Erythroblast (primary cell): ENCODE data around the gene SV2B.

ENCODE experiments used
- GATA1 ChIP-seq: IDR thresholded peaks from 2 replicates; pipeline ENCODE4 v1.6.1; 2011; ENCODE audit warnings: low read depth, mild to moderate bottlenecking, control low read depth, low read length, moderate library complexity
- POLR2A ChIP-seq: IDR thresholded peaks from 2 replicates; pipeline ENCODE4 v1.6.1; 2011; ENCODE audit warnings: mild to moderate bottlenecking, low read length

DNA sequence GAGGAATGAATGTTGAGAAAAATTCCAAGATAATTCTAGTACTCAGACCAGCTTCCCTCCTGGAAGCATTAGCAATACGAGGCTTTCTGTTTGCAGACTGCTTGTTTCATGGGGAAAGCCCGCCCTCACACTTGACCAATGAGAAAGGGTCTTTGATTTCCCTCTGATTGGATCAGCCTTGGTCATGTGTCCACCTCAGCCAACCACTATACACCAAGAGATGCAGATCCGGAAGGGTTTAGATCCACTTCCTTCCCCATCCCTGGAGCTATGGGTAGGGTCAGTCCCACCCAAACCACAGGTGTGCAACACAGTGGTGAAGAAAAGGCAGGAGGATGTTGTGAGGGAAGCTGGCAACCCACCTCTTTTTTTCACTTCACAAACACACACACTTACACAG is 154.7 kb downstream of the SV2B start:
- no peak for TF ChIP-seq POLR2A
- TF ChIP-seq GATA1 = no peak
